ENCODE measurements around the gene ZNF136. TPM values are rescaled to one million over a fixed set of nuclear protein-coding genes. Genes with fewer than 3 reads are reported as not detected.

The ZNF136 gene
- total RNA-seq (ENCODE audit: low replicate concordance), result 16.7 and 17.8 TPM in 2 replicates

DNA sequence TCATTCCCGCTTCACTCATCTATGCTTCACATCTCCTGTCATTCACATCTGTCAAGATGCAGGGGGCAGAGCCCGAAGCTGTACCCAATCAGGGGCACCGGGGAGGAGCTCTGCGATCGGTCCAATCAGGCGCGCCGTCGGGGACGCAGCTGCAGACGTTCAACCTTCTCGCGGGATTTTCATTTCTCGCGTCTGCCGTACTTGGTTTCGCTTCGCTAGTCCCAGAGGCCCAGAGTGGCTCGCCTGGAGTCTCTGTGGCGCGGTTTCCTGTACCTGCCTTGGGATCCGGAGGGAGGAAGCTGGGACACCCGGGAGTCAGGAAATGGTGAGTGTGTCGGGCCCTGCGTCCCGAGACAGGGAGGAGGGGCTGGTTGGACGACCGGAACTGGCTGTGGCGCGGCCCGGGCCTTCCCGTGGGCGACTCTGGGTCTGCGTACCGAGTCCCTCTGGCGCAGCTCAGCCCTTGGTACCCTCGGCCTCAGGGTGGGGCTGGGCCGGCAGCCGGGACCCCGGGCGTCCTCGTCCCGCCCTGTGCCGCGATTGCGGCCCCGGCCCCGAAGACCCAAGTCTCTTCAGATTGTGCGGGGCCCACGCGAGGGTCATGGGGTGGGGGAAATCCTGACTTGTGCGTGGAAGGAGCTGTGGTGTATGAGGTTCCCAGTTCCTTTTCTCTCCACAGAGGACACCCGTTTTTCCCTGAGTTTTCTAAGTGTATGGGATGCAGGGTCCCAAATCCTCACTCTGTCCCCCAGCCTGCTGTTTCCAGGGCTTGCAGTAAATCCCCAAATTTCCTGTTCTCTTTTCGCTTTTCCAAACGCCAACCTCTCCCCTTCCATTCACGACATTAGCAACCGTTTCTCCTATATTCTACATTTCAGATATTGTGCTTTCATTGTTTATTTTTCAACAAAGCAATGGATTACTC, at the start of gene ZNF136:
Gene ZNF136 (plus strand): TSS at position 215 of the 925 bp plus-strand sequence. CDS start 108 bp downstream, at position 323.
- Mint-ChIP-seq H3K4me1 (peaks cover 11% of the 10 kb centered on the region), H3K9me3 (peaks cover 35% of the 10 kb centered on the region), H3K36me3 (peaks cover 29% of the 10 kb centered on the region), H3K27ac (peak within 1 kb of the TSS; percentile 98), H3K27me3 (ENCODE audit: insufficient read depth, low read depth) (peaks cover 3% of the 10 kb centered on the region), H3K4me3 (peak within 1 kb of the TSS; percentile 93)
- Histone ChIP-seq H3K4me1 (peaks cover 5% of the 10 kb centered on the region), H3K27ac (peak within 1 kb of the TSS; percentile 73), H3K27me3 (no peaks in the 10 kb centered on the region), H3K9ac (peak within 1 kb of the TSS; percentile 92), H4K20me1 (ENCODE audit: low read depth) (peaks cover 8% of the 10 kb centered on the region), H3K36me3 (no peaks in the 10 kb centered on the region), H2AFZ (replicated peaks) (peak within 1 kb of the TSS; percentile 54), H3F3A (ENCODE audit: low read depth) (peaks cover 5% of the 10 kb centered on the region), H3K4me2 (peak within 1 kb of the TSS; percentile 95), H3K4me3 (peak within 1 kb of the TSS; percentile 85), H3K79me2 (ENCODE audit: low read depth) (peaks cover 50% of the 10 kb centered on the region), H3K9me3 (ENCODE audit: low read depth) (no peaks in the 10 kb centered on the region)
- peak; percentile 97 for DNase-seq (ENCODE audit: low spot score)
- TF ChIP-seq, protein P1, sequence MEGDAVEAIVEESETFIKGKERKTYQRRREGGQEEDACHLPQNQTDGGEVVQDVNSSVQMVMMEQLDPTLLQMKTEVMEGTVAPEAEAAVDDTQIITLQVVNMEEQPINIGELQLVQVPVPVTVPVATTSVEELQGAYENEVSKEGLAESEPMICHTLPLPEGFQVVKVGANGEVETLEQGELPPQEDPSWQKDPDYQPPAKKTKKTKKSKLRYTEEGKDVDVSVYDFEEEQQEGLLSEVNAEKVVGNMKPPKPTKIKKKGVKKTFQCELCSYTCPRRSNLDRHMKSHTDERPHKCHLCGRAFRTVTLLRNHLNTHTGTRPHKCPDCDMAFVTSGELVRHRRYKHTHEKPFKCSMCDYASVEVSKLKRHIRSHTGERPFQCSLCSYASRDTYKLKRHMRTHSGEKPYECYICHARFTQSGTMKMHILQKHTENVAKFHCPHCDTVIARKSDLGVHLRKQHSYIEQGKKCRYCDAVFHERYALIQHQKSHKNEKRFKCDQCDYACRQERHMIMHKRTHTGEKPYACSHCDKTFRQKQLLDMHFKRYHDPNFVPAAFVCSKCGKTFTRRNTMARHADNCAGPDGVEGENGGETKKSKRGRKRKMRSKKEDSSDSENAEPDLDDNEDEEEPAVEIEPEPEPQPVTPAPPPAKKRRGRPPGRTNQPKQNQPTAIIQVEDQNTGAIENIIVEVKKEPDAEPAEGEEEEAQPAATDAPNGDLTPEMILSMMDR (IDR thresholded peaks at IDR 0.05), result no peak
- TF ChIP-seq EZH2 (IDR thresholded peaks at IDR 0.05), result no peak
- no peak for TF ChIP-seq EZH2phosphoT487 (IDR thresholded peaks at IDR 0.05)

DNA sequence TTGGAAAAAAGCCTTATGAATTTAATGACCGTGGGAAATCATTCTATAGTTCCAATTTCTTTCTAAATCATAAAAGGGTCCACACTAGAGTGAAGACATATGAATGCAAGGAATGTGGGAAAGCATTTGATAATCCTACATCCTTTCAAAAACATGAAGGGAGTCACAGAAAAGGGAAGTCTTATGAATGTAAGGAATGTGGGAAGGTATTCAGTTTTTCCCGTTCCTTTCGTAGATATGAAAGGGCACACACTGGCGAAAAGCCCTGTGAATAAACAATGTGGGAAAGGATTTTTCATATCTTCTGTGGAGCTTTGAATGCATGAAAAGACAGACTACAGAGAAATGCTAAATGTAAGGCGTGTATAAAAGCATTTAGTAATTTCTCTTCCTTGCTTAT, 49.8 kb upstream of the ZNF136 start:
- no peaks in the 10 kb centered on the region for H3K27me3 Mint-ChIP-seq (ENCODE audit: insufficient read depth, low read depth)
- peak overlapping the region; percentile 8 for H3K4me3 ChIP-seq
- peaks cover 5% of the 10 kb centered on the region for H3K79me2 ChIP-seq (ENCODE audit: low read depth)
- no peaks in the 10 kb centered on the region for H3K4me1 Mint-ChIP-seq
- H4K20me1 ChIP-seq (ENCODE audit: low read depth), result no peaks in the 10 kb centered on the region
- H3K36me3 ChIP-seq, result peaks cover 52% of the 10 kb centered on the region
- no peak overlapping the region for H3K4me2 ChIP-seq
- H3F3A ChIP-seq (ENCODE audit: low read depth), result peaks cover 4% of the 10 kb centered on the region
- no peak for DNase-seq (ENCODE audit: low spot score)
- H3K4me1 ChIP-seq, result no peaks in the 10 kb centered on the region
- no peak overlapping the region for H3K27ac Mint-ChIP-seq
- H3K4me3 Mint-ChIP-seq, result no peak overlapping the region
- no peak overlapping the region for H3K9ac ChIP-seq
- no peak overlapping the region for H3K27ac ChIP-seq
- peaks cover 5% of the 10 kb centered on the region for H3K27me3 ChIP-seq
- TF ChIP-seq EZH2phosphoT487 (IDR thresholded peaks at IDR 0.05) (no peak), EZH2 (IDR thresholded peaks at IDR 0.05) (no peak)
- TF ChIP-seq, protein P1 (IDR thresholded peaks at IDR 0.05), result no peak
- H3K9me3 ChIP-seq (ENCODE audit: low read depth), result peaks cover 54% of the 10 kb centered on the region
- peaks cover 62% of the 10 kb centered on the region for H3K9me3 Mint-ChIP-seq
- H2AFZ ChIP-seq (replicated peaks), result no peak overlapping the region
- H3K36me3 Mint-ChIP-seq, result peaks cover 46% of the 10 kb centered on the region

DNA sequence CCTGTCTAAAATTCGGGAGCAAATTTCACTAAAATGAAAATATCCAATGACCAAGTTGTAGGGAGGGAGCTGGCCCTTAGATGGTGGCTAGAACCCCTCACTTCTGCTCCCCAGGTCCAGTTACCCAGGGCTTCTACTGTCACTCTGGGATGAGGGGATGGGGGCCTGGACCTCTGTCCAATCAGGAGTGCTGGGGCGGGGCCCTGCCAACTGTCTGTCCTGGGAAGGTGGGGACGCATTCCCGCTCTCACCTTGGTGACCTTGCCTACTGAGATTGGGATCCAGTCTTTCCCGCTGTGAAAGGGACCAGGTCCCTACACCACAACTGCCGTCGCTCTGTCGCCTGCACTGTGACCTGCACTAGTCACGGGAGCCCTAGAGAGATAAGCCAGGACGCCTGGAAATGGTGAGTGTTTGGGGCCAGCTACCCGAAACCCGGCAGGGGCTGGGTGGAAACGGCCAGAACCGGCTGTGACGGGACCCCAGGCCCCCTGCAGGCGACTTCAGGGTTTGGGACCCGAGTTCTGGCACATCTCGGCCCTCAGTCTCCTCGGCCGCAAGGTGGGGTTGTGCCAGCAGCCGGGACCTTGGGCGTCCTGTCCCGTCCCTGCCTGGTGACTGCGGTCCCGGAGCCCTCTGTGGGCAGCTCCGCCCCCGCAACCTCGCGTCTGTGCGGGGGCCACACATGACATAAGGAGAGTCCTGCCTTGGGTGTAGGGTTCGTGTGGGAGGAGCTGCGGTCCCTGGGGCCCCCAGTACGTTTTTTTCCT, 45.5 kb upstream of the ZNF136 start:
- no peak overlapping the region for H3K4me3 ChIP-seq
- Mint-ChIP-seq H3K4me1 (no peaks in the 10 kb centered on the region), H3K4me3 (no peak overlapping the region), H3K27me3 (ENCODE audit: insufficient read depth, low read depth) (no peaks in the 10 kb centered on the region), H3K36me3 (peaks cover 27% of the 10 kb centered on the region), H3K27ac (no peak overlapping the region), H3K9me3 (peaks cover 40% of the 10 kb centered on the region)
- peaks cover 15% of the 10 kb centered on the region for H3K9me3 ChIP-seq (ENCODE audit: low read depth)
- no peak overlapping the region for H3K9ac ChIP-seq
- TF ChIP-seq EZH2phosphoT487 (IDR thresholded peaks at IDR 0.05), result no peak
- TF ChIP-seq, protein P1 (IDR thresholded peaks at IDR 0.05), result no peak
- peaks cover 21% of the 10 kb centered on the region for H3K36me3 ChIP-seq
- H3K27ac ChIP-seq, result no peak overlapping the region
- H3K27me3 ChIP-seq, result no peaks in the 10 kb centered on the region
- no peaks in the 10 kb centered on the region for H3K4me1 ChIP-seq
- no peak overlapping the region for H3K4me2 ChIP-seq
- H2AFZ ChIP-seq (replicated peaks), result no peak overlapping the region
- no peaks in the 10 kb centered on the region for H3K79me2 ChIP-seq (ENCODE audit: low read depth)
- H3F3A ChIP-seq (ENCODE audit: low read depth), result no peaks in the 10 kb centered on the region
- H4K20me1 ChIP-seq (ENCODE audit: low read depth), result no peaks in the 10 kb centered on the region
- DNase-seq (ENCODE audit: low spot score), result no peak
